ENCODE data around the gene ASS1.
"Not testable (repeated sequence)": the region's sequence is repeated elsewhere in the genome, so short reads cannot be mapped to it uniquely, and the experiment has no call there.

Gene ASS1

GRCh38 chr9:130444565-130445221, at the start of gene ASS1:
TSS of gene ASS1 (plus strand) at chr9:130444961. CDS start at chr9:130452229, 7,268 bp downstream.
- DNase-seq, result no peak

DNA sequence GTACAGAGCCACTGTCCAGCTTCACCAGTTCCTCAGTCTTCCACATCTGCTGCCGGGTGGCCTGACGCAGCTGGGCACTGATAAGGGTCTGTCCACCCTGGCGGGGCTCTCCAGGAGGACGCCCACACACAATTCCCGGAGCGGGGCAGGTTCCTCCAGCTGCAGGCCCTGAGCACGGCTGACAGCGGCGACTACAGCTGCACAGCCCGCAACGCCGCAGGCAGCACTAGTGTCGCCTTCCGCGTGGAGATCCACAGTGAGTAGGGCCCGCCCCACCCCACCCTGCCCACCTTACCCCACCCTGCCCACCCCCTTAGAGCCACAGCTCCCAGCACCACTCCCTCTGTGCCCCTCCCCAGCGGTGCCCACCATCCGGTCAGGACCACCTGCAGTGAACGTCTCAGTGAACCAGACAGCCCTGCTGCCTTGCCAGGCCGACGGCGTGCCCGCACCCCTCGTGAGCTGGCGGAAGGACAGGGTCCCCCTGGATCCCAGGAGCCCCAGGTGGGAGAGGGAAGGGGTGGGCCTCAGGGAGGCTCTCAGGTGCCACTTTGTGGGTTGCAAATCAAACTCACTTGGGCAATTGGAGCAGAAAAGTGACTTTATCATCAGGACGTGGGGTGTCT, 48.8 kb upstream of the ASS1 start:
- DNase-seq, result no peak

- DNase-seq, result no peak
Observed at GRCh38 chr9:130396581-130396980, 48.2 kb upstream of the ASS1 start.

DNA sequence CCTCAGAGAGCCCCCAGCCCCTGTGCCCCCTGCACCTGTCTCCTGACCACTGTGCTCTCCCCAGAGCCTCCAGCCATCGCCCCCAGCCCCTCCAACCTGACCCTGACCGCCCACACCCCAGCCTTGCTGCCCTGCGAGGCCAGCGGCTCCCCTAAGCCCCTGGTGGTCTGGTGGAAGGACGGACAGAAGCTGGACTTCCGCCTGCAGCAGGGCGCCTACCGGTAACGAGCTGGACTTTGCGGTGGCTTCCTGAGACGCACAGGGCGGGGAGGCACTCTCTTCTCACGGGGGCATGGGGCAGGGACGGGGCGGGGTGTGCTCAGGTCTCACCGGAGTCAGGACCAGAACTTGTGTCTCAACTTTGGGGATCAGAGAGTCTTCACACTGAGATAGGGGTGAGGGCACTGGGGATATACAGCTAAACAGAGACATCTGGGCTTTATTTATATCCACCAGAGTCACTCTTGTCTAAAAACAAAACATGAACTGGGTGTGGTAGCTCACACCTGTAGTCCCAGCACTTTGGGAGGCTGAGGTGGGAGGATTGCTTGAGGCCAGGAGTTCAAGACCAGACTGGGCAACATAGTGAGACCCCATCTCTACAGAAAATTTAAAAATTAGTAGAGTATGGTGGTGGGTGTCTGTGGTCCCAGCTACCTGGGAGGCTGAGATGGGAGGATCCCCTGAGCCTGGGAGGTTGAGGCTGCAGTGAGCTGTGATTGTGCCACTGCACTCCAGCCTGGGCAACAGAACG, 46.1 kb upstream of the ASS1 start:
- DNase-seq, result no peak

DNA sequence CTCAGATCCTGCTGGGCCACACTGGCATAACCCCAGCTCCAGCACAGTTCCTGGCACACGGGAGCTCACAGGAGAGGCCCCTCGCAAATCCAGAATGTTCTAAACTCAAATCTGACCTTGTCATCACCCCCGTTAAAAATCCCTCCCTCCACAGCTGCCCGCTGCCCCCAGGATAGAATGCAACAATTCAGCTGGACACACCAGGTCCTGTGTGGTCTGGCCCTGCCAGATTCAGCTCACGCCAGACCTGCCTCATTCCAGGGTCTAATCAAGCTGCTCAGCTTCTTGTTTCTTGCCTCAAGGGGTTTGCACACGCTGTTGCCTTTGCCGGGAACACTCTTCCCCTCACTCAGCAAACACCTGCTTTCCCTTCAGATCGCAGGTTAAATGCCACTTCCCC, 45.0 kb upstream of the ASS1 start:
- no peak for DNase-seq

DNA sequence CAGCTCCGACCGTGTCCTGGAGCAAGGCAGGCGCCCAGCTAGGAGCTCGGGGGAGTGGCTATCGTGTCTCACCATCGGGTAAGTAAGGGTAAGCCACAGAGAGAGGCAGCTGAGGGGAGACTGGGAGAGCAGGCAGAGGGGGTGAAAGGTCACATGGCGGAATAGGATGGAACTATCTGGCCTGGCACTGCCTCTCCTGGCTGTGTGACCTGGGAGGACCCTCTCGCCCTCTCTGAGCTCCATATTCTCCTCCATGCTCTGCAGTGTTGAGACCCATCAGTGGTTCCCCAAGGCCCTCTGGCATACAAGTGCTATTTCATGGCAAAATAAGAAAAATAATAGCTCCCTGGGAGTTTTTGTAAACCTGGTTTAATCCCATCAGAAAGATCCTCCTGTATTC, 43.9 kb upstream of the ASS1 start:
- DNase-seq, result no peak

- not testable (repeated sequence) for DNase-seq
Observed at GRCh38 chr9:130401742-130402141, 43.0 kb upstream of the ASS1 start.

- no peak for DNase-seq
Observed at GRCh38 chr9:130402243-130402642, 42.5 kb upstream of the ASS1 start.

DNA sequence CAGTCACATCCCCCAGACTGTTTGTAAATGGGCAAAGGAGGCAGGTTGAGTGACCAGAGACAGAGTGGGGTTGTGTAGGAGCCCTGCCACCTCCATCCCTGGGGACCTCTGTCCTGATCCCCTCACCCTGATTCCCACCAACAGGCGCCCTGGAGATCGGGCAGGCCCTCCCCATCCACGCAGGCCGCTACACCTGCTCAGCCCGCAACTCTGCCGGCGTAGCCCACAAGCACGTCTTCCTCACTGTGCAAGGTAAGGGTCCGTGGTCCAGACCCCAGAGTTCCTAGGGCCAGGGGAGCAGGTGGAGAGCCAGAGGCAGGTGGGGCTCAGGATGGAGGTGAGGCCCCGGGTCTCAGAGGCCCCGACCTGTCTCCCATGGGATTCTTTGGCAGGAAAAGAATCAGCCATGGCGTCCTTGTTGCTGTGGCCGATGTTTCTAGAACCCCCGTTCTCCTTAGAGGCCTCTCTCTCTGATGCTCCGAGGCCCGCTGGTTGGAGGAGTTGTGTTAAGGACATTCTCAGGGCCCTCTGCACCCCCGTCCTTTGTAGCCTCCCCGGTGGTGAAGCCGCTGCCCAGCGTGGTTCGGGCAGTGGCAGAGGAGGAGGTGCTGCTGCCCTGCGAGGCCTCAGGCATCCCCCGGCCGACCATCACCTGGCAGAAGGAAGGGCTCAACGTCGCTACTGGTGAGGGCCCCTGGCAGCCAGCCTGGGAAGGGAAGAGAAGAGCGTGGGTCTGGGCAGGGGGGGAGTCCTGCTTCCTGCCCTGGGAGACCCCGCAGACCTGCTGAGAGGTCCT, 41.9 kb upstream of the ASS1 start:
- DNase-seq, result no peak

DNA sequence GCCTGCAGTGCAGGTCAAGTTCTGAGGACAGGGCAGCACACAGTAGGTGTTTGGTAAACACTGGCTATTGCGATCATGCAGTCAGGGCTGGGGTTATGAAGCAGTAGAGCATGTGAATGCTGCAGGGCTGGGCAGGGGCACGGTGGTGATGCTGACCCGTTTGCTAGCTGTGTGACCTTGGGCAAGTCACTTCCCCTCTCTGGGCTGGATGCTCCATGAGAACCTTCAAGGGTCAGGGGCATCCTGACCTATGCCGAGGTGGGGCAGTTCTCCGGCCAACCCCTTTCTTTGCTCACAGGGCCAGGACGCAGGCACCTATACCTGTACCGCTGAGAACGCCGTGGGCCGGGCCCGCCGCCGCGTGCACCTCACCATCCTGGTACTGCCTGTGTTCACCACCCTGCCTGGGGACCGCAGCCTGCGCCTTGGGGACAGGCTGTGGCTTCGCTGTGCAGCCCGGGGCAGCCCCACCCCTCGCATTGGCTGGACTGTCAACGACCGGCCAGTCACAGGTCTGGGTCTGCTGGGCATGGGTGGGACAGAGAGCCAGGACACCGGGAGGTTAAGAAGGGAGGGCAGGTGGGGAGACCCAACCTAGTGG, 39.0 kb upstream of the ASS1 start:
- no peak for DNase-seq

DNA sequence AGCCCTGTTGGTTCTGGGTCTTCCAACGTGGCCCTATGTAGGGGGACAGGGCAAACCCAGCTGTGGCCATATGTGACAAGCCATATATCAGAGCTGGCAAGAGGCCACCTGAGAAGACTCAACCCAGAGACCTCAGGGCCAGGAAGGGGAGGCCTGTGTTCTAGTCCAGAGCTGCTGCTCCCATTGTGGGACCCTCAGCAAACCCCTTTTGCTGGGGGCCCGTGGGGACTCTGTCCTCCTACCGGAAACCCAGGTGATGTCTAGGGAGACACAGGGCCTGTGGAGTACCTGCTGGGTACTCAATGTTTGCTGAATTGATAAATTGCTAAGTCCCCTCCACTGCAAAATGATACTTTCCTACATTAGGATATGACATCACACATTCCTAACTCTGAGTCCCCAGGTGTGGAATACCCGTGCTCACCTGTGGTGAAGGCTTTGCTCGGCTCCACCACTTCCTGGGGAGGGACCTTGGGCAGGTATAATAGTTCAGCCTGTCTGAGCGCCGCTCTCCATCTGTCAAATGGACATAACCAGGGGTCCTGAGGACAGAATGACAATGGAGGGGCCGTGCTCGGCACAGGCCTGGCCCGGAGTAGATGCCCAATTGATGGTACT, 38.4 kb upstream of the ASS1 start:
- DNase-seq, result no peak

- DNase-seq, result no peak
Observed at GRCh38 chr9:130407916-130408663, 36.7 kb upstream of the ASS1 start.

DNA sequence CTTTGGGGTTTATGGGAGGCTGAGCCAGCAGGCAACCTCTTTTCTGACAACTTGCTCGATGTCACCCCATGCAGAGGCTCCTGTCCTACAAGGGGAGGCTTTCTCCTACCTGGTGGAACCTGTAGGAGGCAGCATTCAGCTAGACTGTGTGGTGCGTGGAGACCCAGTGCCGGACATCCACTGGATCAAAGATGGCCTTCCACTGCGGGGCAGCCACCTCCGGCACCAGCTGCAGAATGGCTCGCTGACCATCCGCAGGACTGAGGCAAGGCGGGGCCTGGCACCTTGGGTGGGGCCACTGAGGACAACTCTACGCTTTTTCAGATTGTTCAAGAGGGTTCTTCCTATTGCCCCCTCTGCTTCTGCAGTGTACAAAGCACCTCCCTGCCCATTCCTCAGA, 36.1 kb upstream of the ASS1 start:
- DNase-seq, result no peak

DNA sequence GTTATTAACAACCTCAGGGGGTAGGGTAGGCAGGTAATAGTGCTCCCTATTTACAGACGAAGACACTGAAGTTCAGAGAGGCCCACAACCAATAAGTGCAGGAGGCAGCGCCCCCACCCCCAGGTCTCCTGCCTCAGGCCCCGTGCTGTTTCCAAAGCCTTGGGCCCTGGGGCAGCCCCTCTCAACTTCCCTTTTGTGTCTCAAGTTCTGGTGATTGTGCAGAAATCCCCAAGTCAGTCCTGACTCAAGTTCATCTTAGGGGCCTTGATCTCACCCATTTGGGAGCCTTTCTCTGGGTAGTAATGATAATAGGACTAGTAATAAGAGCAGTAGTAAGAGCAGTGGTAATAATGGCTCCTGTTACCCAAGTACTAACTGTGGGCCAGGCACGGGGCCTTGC, 35.5 kb upstream of the ASS1 start:
- no peak for DNase-seq

- no peak for DNase-seq
Observed at GRCh38 chr9:130410443-130410842, 34.3 kb upstream of the ASS1 start.

- DNase-seq, result no peak
Observed at GRCh38 chr9:130411566-130411915, 33.2 kb upstream of the ASS1 start.

DNA sequence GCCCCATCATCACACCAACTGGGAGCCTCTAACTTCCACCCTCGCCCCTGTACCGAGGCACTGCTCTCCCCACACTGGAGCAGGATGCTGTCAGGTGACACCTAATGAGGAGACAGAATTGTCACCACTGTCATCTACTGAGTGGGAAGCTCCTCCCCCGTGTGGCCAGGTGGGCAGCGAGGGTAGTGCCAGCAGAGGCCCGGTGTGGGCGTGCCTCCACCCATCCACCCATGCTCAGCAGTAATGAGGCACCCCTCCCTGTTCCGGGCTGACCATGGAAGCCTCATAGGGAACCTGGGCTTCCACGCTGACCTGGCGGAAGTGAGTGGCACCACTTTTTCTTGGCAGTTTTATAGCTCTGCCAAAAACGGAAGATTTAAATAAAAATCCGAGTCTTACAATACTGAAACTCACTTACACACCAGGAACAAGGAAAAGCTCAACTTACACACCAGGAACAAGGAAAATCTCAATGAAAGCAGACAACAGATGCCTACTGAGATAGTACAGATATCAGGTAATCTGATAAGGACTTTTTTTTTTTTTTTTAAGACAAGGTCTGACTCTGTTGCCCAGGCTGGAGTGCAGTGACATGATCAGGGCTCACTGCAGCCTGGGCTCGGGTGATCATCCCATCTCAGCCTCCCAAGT, 30.6 kb upstream of the ASS1 start:
- DNase-seq, result no peak

- DNase-seq, result no peak
Observed at GRCh38 chr9:130414910-130415746, 29.6 kb upstream of the ASS1 start.

DNA sequence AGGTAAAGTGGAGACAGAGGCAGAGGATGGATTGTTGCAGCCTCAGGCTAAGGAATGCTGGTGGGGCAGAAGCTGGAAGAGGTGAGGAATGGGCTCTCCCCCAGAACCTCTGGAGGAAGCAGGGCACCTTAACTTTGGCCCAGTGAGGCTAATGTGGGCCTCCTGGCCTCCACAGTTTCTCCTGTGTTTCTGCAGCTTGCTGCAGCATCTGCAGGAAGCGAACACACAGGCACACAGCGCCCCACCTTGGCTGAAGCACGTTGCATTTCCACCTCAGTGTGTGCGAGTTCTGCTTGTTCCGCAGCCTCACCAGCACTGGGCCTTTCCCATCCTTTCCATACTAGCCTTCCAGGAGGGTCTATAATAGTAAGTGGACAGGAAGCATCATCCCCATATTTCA, 27.2 kb upstream of the ASS1 start:
- no peak for DNase-seq

GRCh38 chr9:130418776-130419175, 26.0 kb upstream of the ASS1 start:
- DNase-seq, result no peak
